ENCODE results near the gene FLII. TPM values are rescaled to one million over a fixed set of nuclear protein-coding genes. Genes with fewer than 3 reads are reported as not detected.

Gene FLII
- total RNA-seq, 2 donors from 2014 or later: 299 to 335 TPM

- no peak within 1 kb of the TSS for H3K27ac ChIP-seq (ENCODE audit: low read depth, low read length)
- H3K9me3 Mint-ChIP-seq: no peaks in the 10 kb centered on the region
- peaks cover 20% of the 10 kb centered on the region for H3K36me3 Mint-ChIP-seq (ENCODE audit: low read depth)
- peak within 1 kb of the TSS; percentile 92 for H3K4me3 Mint-ChIP-seq
- DNase-seq: peak; percentile 100
- no peaks in the 10 kb centered on the region for H3K27me3 ChIP-seq (ENCODE audit: control insufficient read depth, insufficient read depth, low read length, poor library complexity, severe bottlenecking)
- 1% methylated on average over 33 to 72 of the region's 72 CpGs for WGBS, 2 experiments (ENCODE audit: insufficient coverage in 1 of 2, insufficient read length in 1 of 2)
- peak within 1 kb of the TSS; percentile 90 for H3K4me3 ChIP-seq (ENCODE audit: low read length)
- H3K9ac ChIP-seq (ENCODE audit: extremely low read depth, low read length, poor library complexity, severe bottlenecking): peak within 1 kb of the TSS; percentile 97
- H3K36me3 ChIP-seq (ENCODE audit: control insufficient read depth, insufficient read depth, low read length): peaks cover 37% of the 10 kb centered on the region
- H3K27me3 Mint-ChIP-seq (ENCODE audit: insufficient read depth): no peaks in the 10 kb centered on the region
- peaks cover 22% of the 10 kb centered on the region for H3K4me1 Mint-ChIP-seq
- no peaks in the 10 kb centered on the region for H3K9me3 ChIP-seq (ENCODE audit: control insufficient read depth, low read length)
- TF ChIP-seq, protein P1, sequence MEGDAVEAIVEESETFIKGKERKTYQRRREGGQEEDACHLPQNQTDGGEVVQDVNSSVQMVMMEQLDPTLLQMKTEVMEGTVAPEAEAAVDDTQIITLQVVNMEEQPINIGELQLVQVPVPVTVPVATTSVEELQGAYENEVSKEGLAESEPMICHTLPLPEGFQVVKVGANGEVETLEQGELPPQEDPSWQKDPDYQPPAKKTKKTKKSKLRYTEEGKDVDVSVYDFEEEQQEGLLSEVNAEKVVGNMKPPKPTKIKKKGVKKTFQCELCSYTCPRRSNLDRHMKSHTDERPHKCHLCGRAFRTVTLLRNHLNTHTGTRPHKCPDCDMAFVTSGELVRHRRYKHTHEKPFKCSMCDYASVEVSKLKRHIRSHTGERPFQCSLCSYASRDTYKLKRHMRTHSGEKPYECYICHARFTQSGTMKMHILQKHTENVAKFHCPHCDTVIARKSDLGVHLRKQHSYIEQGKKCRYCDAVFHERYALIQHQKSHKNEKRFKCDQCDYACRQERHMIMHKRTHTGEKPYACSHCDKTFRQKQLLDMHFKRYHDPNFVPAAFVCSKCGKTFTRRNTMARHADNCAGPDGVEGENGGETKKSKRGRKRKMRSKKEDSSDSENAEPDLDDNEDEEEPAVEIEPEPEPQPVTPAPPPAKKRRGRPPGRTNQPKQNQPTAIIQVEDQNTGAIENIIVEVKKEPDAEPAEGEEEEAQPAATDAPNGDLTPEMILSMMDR (conservative IDR thresholded peaks at IDR 0.05): no peak
- H3K4me1 ChIP-seq (ENCODE audit: control insufficient read depth, insufficient read depth, low read length): peaks cover 14% of the 10 kb centered on the region
- H3K27ac Mint-ChIP-seq: peak within 1 kb of the TSS; percentile 95
These were observed 2.0 kb upstream of the FLII start, which contains the start of gene MIEF2 for GRCh38 chr17:18260332-18261145. TSS of gene MIEF2 (plus strand) at chr17:18260662. CDS start at chr17:18262721, 2,059 bp downstream.

- TF ChIP-seq, protein P1 (conservative IDR thresholded peaks at IDR 0.05): no peak
- H3K4me3 Mint-ChIP-seq: peak overlapping the region; percentile 92
- H3K9me3 Mint-ChIP-seq: no peaks in the 10 kb centered on the region
- no peak for DNase-seq
- H3K4me1 Mint-ChIP-seq: peaks cover 22% of the 10 kb centered on the region
- Histone ChIP-seq H3K27ac (ENCODE audit: low read depth, low read length) (no peak overlapping the region), H3K4me3 (ENCODE audit: low read length) (peak overlapping the region; percentile 90), H3K9ac (ENCODE audit: extremely low read depth, low read length, poor library complexity, severe bottlenecking) (no peak overlapping the region), H3K9me3 (ENCODE audit: control insufficient read depth, low read length) (no peaks in the 10 kb centered on the region), H3K36me3 (ENCODE audit: control insufficient read depth, insufficient read depth, low read length) (peaks cover 40% of the 10 kb centered on the region), H3K4me1 (ENCODE audit: control insufficient read depth, insufficient read depth, low read length) (peaks cover 14% of the 10 kb centered on the region), H3K27me3 (ENCODE audit: control insufficient read depth, insufficient read depth, low read length, poor library complexity, severe bottlenecking) (no peaks in the 10 kb centered on the region)
- H3K27ac Mint-ChIP-seq: peak overlapping the region; percentile 95
- peaks cover 26% of the 10 kb centered on the region for H3K36me3 Mint-ChIP-seq (ENCODE audit: low read depth)
- no peaks in the 10 kb centered on the region for H3K27me3 Mint-ChIP-seq (ENCODE audit: insufficient read depth)
- WGBS, 2 experiments (ENCODE audit: insufficient coverage in 1 of 2, insufficient read length in 1 of 2): 80% methylated on average over 20 to 22 of the region's 22 CpGs
These were observed 1.2 kb upstream of the FLII start for GRCh38 chr17:18259621-18260331.

DNA sequence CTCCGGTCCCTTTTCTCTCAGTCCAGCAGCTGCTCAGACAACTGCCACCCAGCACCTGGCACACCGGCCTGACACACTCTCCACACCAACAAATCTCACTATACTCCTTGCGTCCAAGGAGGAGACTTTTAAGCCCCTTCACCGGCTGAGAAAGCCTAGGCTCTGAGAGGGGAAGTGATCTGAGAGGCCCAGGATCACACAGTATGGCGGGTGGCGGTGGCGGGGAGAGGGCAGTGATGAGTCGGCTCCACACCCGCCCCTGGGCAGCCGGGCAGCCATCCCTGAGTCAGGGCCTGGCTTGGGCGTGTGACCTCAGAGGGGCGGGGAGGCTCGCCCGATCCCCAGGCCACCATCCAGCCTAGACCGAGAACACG, 569 bp downstream of the FLII start:
- DNase-seq: peak; percentile 94
- peaks cover 41% of the 10 kb centered on the region for H3K36me3 ChIP-seq (ENCODE audit: control insufficient read depth, insufficient read depth, low read length)
- peak overlapping the region; percentile 86 for H3K4me3 ChIP-seq (ENCODE audit: low read length)
- H3K4me1 ChIP-seq (ENCODE audit: control insufficient read depth, insufficient read depth, low read length): peaks cover 14% of the 10 kb centered on the region
- peaks cover 34% of the 10 kb centered on the region for H3K36me3 Mint-ChIP-seq (ENCODE audit: low read depth)
- peak overlapping the region; percentile 70 for H3K9ac ChIP-seq (ENCODE audit: extremely low read depth, low read length, poor library complexity, severe bottlenecking)
- TF ChIP-seq, protein P1 (conservative IDR thresholded peaks at IDR 0.05): no peak
- peak overlapping the region; percentile 97 for H3K27ac Mint-ChIP-seq
- H3K9me3 Mint-ChIP-seq: no peaks in the 10 kb centered on the region
- H3K27me3 Mint-ChIP-seq (ENCODE audit: insufficient read depth): no peaks in the 10 kb centered on the region
- no peaks in the 10 kb centered on the region for H3K9me3 ChIP-seq (ENCODE audit: control insufficient read depth, low read length)
- H3K27me3 ChIP-seq (ENCODE audit: control insufficient read depth, insufficient read depth, low read length, poor library complexity, severe bottlenecking): no peaks in the 10 kb centered on the region
- peaks cover 22% of the 10 kb centered on the region for H3K4me1 Mint-ChIP-seq
- H3K4me3 Mint-ChIP-seq: peak overlapping the region; percentile 92
- H3K27ac ChIP-seq (ENCODE audit: low read depth, low read length): peak overlapping the region; percentile 51
- 0% methylated on average over 4 to 16 of the region's 16 CpGs for WGBS, 2 experiments (ENCODE audit: insufficient coverage in 1 of 2, insufficient read length in 1 of 2)

Measured in endodermal cell (in vitro differentiated cells).